Nucleus accumbens (tissue), 56 donors: Measurements from ENCODE around the gene CABLES1.

Source experiments
- DNase-seq, 56 donors: peaks; one replicate each; lab custom pipeline; 2025; lab: John Stamatoyannopoulos, UW

CABLES1 gene

DNA sequence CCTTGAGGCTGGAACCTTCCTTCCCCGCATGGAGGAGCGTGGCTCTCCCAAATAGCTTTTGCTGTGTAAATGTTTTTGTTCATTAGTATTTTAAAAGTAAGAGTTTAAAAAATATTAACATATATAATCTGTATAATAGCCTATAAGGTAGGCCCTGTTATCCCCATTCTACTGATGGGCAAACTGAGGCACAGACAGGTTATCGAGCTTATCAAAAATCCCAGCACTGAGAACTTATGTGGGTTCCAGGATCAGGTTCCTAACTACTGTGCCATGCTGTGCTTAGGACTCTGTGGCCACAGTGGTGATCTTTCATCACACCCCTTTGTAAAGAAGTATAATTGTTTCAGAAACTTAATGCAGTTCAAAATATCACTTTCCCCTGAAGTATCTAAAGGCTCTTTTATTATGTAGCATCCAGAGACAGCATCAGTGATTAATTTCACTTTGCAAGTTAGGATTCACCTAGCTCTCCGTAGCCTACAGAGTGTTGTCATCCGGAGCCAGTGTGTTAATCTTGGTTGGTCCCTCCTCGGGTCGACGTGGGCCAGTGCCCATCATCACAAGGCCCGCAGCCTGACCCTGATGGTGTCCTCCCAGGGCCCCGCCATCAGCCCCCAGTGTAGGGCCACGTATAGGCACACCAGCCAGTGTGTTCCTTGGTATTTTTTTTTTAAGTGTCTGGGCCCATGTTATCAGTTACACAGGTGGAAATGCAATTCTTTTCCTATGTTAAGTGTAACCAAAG is 28.7 kb downstream of the CABLES1 start:
- no peak for DNase-seq

DNA sequence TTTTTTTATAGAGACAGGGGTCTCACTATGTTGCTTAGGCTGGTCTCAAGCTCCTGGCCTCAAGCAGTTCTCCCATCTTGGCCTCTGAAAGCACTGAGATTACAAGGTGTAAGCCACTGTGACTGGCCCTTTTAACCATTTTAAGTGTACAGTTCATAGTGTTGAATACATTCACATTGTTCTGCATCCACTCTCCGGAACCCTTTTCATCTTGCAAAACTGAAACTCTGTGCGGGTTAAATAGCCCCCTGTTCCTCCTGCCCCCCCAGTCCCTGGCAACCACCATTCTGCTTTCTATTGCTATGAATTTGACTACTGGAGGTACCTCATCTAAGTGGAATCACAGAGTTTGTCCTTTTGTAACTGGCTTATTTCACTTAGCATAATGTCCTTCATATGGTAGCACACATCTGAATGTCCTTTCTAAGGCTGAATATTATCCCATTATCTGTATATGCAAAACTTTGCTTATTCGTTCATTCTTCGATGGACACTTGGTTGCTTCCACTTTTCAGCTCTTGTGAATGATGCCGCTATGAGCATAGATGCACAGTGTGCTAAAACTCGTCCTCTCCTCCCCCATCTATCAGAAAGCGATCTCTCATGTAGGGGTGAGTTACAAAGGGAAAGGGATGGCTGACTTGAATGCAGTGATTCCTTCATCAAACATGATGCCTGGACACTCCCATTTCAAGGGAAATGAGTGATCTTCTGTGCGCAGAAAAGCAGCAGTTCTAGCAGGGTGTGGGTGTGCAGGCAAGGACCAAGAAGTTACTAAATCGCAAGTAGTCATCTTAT is 30.2 kb downstream of the CABLES1 start:
- DNase-seq: no peak

DNA sequence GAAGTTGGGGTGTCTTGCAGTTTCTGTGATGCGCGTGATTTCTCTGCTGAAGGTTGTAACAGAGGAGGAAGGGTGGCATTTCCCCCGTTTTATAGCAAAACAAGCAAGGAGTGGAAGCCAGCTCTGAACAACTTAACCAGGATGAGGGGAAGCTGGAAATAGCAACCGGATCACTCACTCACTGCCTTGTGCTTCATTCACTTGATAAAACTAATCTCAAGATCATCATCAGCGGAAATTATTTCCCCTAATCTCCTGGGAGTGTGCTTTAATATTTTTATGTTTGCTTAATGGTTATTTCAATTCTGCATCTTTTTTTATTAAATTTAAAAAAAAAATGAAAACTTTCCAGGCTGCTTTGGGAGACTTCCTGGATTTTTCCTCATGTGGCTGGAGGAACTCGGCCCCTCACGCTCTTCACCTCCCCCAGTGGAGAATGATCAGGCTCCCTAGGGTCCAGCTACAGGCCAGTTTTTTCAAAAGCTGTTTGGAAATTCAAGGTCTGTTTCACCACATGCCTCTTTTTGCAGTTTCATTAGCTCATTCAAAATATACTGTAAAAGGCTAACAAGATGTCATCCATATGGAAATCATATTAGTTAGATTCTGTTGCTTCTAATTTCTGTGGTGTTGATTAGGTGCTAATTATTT is 31.7 kb downstream of the CABLES1 start:
- no peak for DNase-seq

DNA sequence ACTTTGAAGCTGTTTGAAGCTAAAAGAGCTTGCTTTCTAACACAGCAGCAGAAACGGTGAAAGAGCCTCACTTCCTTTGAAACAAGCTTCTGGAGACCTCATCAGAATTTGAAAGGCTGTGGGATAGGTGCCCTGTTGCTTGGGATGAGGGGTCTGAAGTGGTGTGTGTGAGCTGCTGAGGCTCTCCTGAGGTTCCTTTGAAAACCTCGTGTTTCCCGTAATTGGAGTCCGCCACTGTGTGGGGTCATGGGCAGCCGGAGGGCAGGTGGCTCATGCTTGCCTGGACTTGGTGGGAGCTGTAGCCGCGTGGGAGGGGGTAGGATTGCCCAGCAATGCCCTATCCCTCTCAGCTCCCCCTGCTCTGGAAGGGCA is 34.4 kb downstream of the CABLES1 start:
- no peak for DNase-seq

DNA sequence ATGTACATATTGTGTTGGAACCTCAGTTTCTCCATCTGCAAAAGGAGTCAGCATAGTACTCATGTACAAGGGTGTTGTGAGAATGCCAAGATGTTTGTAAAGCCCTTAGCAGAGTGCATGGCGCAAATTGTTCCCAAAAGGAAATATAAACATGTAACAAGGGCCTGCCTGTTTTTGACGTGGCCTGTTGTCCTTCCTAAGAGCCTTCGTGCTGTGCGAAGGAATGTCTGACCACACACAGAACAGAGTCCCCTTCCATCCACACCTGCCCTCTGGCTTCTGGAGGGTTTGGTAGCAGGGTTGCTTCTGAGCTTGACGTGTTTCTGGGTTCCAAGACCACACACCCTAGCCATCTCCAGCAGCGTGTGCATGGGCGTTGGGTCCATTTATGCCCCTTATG is 34.9 kb downstream of the CABLES1 start:
- no peak for DNase-seq

DNA sequence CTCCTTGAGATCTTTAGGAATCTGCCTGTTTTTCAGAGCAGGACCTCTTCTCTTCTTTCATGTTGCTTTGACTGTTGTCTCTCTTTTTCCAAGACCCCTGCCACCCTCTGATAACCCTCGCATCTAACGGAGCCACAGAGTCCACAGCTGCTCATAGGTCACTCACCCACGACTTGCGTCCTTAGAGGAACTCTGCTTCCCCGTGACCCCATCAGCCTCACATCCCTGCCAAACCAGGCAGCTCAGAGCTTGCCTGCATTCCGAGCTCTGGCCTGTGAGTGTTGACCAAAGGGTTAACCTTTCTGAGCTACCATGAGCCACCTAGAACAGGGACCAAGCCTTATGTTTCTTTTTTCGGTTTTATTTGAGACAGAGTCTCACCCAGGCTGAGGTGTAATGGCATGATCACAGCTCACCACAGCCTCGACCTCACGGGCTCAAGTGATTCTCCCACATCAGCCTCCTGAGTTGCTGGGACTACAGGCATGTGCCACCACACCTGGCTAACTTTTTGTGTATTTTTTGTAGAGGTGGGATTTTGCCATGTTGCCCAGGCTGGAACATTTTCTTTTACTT is 36.4 kb downstream of the CABLES1 start:
- no peak for DNase-seq

DNA sequence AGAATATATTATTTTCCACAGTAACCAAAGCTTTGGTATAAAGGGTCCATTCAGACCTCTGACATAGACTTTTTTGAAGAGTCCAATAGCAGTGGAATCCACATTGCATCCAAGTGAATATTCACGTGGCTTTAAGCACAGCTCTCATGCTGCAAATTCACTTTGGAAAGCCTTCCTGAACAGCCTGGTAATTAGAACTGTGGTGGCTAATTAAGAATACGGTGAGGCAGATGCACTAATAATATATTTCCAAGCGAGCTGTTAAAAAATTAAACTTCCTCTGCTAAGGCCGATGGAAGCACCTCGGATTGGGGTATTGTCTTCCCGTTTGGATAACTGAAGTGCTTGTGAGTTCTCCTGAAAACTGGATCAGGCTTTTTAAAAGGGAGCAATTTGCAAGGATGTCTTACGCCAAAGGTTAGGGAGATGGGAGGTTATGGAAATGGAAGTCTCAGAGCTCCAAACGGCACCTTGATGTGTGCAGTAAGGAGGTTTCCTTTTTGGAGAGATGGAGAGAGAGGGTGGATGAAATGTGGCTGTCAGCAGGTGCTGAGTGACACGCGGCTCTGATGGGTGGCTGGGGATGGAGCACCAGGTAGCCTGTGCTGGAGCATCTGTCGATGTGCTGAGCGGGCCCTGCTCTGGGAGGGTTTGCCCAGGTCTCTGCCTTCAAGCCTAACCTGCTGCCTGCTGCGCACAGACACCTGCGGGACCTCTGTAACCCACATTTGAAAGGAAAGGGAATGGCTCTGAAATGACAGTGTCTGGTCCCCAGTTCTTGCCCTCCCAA is 37.5 kb downstream of the CABLES1 start:
- DNase-seq: no peak

DNA sequence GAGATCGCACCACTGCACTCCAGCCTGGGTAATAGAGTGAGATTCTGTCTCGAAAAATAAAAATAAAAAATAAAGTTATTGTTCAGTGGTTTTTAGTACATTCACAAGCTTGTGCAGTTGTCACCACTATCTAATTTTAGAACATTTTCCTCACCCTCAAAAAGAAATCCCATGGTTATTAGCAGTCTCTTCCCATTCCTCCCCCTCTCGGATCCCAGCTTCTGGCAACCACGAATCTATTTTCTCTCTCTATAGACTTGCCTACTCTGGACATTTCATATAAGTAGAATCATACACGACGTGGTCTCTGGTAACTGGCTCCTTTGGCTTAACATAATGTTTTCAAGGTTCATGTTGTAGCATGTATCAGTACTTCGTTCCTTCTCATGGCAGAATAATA is 38.6 kb downstream of the CABLES1 start:
- DNase-seq: no peak

DNA sequence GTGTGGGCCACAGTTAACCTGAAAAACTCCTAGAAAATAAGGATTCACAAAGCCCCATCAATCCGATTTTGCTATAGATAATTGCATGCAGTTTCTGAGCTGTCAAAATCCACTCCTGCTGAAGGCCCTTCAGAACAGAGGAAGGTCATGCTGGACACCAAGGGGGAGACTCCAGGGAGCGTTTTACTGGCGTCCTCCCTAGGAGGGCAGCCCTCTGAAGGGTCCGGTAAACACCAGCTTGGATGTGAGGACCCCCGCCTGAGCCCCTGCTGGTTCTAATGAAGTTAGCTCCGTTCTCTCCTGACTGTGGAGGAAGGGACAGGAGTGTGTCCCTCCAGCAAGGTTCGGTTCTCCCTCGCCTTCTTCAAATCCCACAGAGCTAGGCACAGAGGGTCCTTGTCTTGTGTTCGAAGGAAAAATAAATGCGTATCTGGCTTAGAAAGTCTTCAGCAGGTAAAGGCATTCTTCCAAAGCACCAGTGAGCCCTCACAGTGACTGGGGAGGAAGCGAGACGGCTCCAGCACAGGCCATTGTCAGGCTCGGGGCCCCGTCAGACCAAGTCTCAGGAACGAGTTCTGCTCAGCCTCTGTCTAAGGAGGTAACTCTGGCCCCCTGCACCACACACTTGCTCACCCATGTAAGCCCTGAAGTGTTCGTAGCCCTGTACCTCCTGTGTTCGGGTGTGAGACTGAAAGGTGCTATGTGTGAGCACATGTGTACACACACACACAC is 41.6 kb downstream of the CABLES1 start:
- no peak for DNase-seq

DNA sequence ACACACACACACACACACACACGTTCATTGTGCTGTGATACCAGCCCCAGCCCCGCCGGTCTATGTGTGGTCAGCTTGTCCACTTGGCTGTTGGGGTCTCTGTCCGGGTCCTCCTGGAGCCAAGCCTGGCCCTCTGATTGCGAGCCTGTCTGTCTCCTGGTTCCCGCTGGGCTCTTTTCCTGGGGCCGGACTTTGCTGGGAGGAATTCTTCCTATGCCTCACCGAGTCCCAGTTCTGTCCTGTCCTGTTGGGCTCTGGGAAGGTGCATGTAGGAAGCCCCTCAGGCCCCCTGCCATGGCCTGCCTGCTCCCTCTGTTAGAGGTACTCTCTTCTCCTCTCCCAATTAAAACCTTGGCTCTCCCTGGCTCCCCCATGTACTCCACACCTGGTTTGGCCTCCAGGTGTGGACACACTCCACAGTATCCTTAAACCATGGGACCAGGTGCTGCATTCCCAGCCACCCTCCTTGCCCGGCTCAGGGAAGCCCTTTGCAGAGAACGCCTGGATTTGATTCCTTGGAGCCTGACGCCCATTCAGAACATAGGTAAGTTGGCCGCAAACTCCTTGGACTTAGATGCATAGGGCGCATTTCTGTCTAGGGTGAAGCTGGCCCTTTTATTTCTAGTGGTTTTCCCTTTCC is 42.3 kb downstream of the CABLES1 start:
- no peak for DNase-seq

DNA sequence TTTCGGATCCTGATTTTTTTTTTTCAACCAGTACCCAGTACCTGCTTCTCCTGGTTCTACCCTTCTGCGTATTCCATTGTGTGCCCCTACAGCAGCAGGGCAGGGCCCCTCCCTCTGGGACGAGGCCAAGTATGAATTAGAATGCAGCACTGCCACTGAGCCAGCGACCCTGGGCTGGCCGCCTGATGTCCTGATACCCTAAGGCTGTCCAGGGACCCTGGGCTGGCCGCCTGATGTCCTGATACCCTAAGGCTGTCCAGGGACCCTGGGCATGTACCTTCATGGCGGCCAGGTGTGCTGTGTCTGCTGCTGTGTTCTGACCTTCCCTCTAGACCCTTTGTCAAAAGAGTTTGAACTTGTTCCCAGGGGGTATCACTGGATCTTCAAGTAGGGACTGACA is 42.9 kb downstream of the CABLES1 start:
- DNase-seq: no peak

DNA sequence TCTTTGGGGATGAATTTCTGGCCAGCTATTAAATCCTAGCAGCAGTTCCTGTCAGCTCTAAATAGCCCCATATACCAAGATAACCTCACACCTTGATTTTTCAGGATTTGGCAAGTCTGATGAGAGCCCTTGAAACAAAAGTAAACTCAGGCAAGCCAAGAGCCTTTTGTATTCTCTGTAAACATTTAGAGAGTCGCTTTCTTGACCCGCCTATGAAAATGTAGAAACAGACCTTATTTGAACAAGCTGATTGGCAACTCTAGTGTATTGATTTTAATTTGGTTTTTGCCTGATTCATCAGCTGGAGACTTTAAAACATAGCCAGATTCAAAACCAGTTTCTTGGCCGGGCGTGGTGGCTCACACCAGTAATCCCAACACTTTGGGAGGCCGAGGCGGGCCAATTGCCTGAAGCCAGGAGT is 43.4 kb downstream of the CABLES1 start:
- no peak for DNase-seq

DNA sequence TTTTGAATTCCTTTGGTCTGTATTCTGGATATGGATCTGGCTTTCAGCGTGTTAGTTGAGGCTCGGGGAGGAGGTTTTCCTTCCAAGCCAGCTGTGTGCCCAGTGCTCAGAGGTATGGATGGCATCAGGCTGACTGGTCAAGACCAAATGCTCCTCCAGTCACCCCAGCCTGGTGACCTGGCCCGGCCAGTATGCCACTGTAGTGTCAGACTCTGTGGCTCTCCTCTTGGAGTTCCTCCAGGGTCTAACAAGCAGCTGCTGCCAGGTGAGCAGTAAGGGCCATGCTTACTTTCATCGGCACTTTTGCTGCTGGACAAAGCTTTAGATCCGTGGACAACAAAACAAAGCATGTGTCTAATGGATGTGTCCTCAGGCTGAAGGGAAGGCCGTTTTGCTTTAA is 44.1 kb downstream of the CABLES1 start:
- DNase-seq: no peak

DNA sequence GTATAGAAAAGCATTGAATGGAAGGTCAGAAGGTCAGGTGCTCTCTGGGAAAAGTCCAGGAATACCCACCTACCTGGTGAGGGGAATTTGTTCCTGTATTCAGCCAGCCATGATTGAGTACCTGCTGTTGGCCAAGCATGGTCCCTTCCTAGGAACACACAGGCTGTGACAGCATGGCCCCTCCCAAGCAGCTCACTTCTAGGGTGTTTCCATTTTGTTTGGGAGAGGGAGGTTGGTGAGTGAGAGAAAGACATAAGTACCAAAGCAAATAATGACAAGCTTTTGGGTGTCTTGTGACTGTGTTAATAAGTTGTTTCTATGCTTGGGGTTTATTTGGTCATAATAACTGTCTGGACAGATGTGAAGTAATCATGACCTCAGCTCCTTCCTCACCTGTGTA is 46.3 kb downstream of the CABLES1 start:
- no peak for DNase-seq

DNA sequence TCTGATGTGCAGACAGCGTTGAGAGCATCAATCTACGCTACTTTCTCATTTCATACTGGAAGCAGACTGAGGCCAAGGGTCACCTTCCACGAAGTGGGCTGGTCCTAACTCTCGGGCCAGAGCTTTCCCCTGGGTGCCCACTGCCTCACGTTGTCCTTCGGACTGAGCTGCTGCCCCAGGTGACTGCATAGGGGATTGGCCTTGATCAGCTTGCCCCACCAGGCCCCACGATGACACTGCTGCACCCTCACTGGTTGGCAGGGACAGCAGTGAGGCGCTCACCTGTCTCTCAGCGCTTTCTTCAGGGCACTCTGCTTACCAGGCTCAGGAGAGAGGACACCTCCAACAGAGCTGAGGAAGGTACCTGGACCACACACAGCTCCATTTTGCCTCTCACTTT is 47.3 kb downstream of the CABLES1 start:
- no peak for DNase-seq

DNA sequence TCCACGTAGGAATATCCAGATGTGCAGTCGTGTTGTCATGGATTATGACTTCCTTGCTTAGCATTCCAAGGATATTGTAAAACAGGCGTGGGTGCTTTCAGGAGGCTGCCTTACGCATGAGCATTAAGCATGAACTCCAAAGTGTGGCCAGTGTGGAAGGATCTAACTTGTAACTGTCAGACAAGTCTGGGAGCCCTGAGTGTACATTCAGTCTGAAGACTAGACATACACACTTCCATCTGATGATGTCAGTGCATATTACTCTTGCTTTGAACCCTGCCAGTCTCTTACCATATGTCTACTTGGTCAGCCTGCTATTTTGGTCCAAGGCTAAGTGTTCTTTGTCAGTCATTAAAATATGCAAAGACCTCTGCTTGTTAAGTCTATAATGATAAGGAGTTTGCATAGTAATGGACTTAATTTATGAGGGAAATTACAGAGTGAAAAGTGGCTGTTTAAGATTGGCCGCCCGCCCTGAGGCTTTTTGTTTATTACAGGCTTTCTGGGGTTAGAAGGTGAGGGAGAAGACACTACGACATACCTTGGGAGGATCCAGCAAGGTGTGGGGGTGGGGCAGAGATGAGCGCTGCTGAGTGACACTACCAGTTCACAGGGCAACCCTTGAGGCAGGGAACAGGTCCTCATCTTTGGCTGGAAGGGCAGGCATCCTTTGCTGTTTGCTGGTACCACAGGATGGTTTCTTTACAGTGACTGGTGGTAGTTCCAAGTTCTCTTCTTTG is 48.3 kb downstream of the CABLES1 start:
- no peak for DNase-seq

DNA sequence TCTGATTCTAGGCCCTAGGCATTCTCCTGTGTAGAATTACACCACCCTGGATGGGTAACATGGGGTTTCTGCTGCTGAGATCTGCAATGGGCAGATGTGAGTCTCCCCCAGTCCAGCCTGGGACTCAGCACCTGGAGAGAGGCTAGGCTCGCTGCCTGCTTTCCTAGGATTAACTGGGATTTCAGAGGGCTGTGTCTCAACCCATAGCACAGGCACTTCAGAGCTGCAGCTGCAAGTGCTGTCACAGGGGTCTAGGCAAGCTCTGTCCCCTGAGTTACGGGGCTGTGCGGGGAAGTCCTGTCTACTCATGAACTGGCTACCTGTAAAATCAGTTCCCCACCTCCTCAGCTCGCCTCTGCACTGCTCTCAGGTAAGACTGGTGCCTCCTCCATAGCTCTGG is 51.5 kb downstream of the CABLES1 start:
- no peak for DNase-seq

DNA sequence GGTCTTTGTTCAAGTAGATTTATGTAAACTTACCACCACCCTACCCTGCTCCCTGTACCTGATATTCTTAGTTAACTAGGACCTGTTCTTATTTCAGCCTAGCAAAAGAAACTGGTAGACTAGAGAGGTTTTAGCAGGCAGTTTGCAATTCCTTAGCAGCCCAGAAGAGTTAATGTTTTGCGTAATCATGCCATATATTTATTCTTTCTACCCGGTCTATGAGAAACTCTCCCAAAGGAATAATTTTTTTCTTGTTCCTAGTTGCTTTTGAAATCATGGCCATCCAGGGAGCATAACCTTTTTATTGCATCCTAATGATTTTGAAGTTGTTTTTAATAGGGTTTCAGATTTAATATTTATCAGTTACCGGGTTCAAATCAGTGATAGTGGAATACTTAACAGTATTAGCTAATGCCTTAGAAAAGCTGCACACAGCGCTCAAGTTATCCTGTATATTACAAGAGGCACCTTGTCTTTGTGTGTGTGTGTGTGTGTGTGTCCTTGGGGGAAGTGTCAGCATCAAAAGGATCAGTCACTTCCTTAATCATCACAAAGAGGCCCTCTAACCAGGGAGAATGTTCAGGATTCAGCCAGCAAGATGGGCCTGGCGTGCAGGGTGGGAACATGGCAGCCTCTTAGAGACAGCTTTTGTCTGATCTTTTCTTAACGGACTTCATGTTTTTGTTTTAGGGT is 52.9 kb downstream of the CABLES1 start:
- DNase-seq: no peak
